Glutamatergic neuron (in vitro differentiated cells): Measurements from ENCODE around the gene LRRC25. TPM values are rescaled to one million over a fixed set of nuclear protein-coding genes. Genes with fewer than 3 reads are reported as not detected.

ENCODE experiments used
- DNase-seq: peaks from one replicate; pipeline ENCODE4 v3.0.0; 2022
- H3K27ac Mint-ChIP-seq: one replicate; pipeline ENCODE4 v1.8.0; 2020; ENCODE audit warnings: mild to moderate bottlenecking, mixed read lengths, inconsistent platforms; ENCODE audit not compliant: unreplicated experiment
- H3K27me3 Mint-ChIP-seq: one replicate; pipeline ENCODE4 v1.8.0; 2020; ENCODE audit warnings: mild to moderate bottlenecking, moderate library complexity, mixed read lengths, inconsistent platforms; ENCODE audit not compliant: unreplicated experiment
- H3K36me3 Mint-ChIP-seq: one replicate; pipeline ENCODE4 v1.8.0; 2020; ENCODE audit warnings: mild to moderate bottlenecking, mixed read lengths, inconsistent platforms; ENCODE audit not compliant: unreplicated experiment
- H3K4me1 Mint-ChIP-seq: one replicate; pipeline ENCODE4 v1.8.0; 2020; ENCODE audit warnings: mild to moderate bottlenecking, low read depth, mixed read lengths, inconsistent platforms; ENCODE audit not compliant: unreplicated experiment
- H3K4me3 Mint-ChIP-seq: one replicate; pipeline ENCODE4 v1.8.0; 2020; ENCODE audit warnings: mild to moderate bottlenecking, mixed read lengths, inconsistent platforms; ENCODE audit not compliant: unreplicated experiment
- H3K9me3 Mint-ChIP-seq: one replicate; pipeline ENCODE4 v1.8.0; 2020; ENCODE audit warnings: mild to moderate bottlenecking, moderate library complexity, mixed read lengths, inconsistent platforms; ENCODE audit not compliant: unreplicated experiment
- total RNA-seq: library from RNA; stranded (reverse); fragmentation: NEBNext Ultra II Directional; extraction: Animal tissue kit (Norgen Biotek cat#: 25700); gene quantifications from one replicate; pipeline ENCODE4 v1.2.1, GENCODE V29; 2021; ENCODE audit not compliant: unreplicated experiment
- TF ChIP-seq, protein P1 (sequence below): fragments of 200-600 bp; sonication (generic); IDR thresholded peaks from one replicate; pipeline ENCODE4 v1.5.0; 2021; ENCODE audit not compliant: partially characterized antibody, unreplicated experiment

Gene LRRC25
- total RNA-seq, 1 donor from 2014 or later, result not detected

- Mint-ChIP-seq H3K36me3 (no peaks in the 10 kb centered on the region), H3K4me3 (no peak overlapping the region), H3K4me1 (peaks cover 7% of the 10 kb centered on the region), H3K27ac (no peak overlapping the region), H3K9me3 (peaks cover 8% of the 10 kb centered on the region), H3K27me3 (peaks cover 10% of the 10 kb centered on the region)
- TF ChIP-seq, protein P1, sequence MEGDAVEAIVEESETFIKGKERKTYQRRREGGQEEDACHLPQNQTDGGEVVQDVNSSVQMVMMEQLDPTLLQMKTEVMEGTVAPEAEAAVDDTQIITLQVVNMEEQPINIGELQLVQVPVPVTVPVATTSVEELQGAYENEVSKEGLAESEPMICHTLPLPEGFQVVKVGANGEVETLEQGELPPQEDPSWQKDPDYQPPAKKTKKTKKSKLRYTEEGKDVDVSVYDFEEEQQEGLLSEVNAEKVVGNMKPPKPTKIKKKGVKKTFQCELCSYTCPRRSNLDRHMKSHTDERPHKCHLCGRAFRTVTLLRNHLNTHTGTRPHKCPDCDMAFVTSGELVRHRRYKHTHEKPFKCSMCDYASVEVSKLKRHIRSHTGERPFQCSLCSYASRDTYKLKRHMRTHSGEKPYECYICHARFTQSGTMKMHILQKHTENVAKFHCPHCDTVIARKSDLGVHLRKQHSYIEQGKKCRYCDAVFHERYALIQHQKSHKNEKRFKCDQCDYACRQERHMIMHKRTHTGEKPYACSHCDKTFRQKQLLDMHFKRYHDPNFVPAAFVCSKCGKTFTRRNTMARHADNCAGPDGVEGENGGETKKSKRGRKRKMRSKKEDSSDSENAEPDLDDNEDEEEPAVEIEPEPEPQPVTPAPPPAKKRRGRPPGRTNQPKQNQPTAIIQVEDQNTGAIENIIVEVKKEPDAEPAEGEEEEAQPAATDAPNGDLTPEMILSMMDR, result no peak
- no peak for DNase-seq
Observed at GRCh38 chr19:18432275-18433014, 35.0 kb upstream of the LRRC25 start.

DNA sequence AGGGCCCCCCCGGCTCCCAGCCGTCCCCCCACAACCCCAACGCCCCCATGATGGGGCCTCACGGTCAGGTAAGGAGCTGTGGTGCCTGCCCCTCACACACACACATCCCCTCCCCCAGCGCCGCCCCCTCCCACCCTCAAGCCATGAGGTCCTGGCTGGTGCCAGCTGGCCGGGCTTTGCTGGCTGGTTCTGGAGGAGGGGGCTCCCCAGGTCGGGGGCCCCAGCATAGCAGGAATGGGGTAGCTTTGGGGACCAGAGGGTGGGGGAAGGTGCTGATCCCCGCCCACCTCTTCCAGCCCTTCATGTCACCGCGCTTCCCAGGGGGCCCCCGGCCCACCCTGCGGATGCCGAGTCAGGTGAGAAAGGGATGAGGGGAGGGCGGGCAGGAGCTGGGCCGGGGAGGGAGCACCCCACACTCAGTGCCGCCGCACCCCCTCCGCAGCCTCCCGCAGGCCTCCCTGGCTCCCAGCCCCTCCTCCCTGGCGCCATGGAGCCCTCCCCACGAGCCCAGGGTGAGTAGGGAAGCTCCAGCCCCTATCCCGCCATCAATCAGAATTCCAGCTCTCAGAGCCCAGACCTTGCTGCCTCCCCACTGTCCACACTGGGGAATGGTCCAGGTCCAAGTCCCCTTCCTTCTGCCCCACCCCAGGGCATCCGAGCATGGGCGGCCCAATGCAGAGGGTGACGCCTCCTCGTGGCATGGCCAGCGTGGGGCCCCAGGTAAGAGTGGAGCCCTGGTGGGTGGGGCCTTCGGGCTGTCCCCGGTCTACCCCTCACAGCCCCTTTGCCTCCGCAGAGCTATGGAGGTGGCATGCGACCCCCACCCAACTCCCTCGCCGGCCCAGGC lies 34.2 kb upstream of the LRRC25 start:
- Mint-ChIP-seq H3K27me3 (peaks cover 10% of the 10 kb centered on the region), H3K9me3 (peaks cover 8% of the 10 kb centered on the region), H3K27ac (no peak overlapping the region), H3K4me3 (no peak overlapping the region), H3K4me1 (peaks cover 7% of the 10 kb centered on the region), H3K36me3 (no peaks in the 10 kb centered on the region)
- peak; percentile 32 for DNase-seq
- TF ChIP-seq, protein P1, result no peak

GRCh38 chr19:18430417-18431144 lies 33.2 kb upstream of the LRRC25 start:
- DNase-seq, result no peak
- H3K4me3 Mint-ChIP-seq, result peak overlapping the region; percentile 67
- peaks cover 7% of the 10 kb centered on the region for H3K4me1 Mint-ChIP-seq
- peaks cover 4% of the 10 kb centered on the region for H3K27me3 Mint-ChIP-seq
- peaks cover 5% of the 10 kb centered on the region for H3K9me3 Mint-ChIP-seq
- H3K36me3 Mint-ChIP-seq, result no peaks in the 10 kb centered on the region
- TF ChIP-seq, protein P1, result no peak
- peak overlapping the region; percentile 80 for H3K27ac Mint-ChIP-seq

DNA sequence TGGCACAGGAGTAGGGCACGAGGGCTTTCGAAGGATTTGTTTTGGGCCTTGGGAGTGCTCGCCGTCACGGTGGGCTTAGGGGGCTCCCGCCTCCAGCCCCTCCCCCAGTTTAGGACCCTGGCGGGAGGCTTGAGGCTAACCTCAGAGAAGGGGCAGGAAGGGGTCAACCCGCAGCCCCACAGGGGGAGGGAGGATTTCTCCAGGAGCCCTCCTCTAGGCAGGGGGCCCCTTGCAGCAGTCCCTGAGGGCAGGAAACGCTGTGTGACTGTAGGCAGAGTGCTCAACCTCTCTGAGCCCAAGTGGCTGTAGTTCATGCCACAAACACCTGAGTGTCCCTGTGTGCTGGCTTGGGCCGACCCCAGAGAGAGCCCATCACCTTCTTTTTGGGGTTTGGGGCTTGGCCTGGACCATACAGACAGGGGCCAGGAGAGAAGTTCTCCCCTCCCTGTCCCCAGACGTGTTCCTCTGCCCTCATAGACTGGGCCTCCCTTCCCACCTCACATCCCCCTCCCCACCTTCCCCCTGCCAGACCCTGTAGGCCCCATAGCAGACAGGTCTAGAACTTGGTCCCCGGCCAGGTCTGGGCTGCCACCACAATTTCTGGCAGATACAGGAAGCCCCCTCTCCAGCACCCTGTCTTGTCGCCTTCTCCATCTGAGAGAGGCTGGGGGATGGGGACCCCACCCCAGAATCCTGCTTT lies 32.4 kb upstream of the LRRC25 start:
- DNase-seq, result no peak
- Mint-ChIP-seq H3K27ac (peak overlapping the region; percentile 48), H3K27me3 (peaks cover 6% of the 10 kb centered on the region), H3K9me3 (peaks cover 5% of the 10 kb centered on the region), H3K4me3 (peak overlapping the region; percentile 20), H3K36me3 (no peaks in the 10 kb centered on the region), H3K4me1 (peaks cover 9% of the 10 kb centered on the region)
- TF ChIP-seq, protein P1, result no peak
